NCI-H226 (cell line): Measurements from ENCODE around the gene NR1D1.

Source experiments
- DNase-seq: peaks from one replicate; pipeline ENCODE4 v3.0.0-alpha.2; 2015

The NR1D1 gene

DNA sequence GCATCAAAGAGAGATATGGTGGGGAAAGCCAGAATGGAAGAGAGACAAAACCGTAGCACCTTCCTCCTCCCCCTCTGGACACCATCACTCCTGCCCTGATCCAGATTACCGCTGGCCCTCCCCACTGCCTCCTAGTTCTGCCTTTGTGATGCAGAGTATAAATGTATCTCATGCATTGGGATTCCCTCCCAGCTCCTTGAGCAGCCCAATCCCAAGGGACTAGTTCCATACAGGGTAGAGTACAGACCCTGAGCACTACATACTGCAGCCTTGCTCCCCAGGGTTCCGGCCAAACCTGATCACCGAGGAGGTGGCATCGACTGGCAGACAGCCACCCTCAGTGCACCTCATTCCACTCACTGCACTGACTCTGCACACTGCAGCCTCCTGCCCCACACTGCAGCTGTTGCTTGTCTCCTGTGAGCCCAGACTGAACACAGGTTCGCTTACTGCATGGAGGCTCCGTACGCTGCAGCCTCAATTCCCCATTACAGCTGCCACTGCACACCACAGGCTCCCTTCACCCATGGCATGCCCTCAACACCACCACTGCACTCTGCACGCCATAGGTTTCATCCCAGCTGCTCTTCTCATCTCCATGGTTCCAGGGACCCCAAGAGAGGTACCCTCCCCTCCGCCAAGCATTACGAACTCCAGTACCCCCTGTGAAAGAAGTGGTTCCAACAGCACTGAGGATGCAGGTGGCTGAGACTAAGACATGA, 39.3 kb downstream of the NR1D1 start:
- no peak for DNase-seq

DNA sequence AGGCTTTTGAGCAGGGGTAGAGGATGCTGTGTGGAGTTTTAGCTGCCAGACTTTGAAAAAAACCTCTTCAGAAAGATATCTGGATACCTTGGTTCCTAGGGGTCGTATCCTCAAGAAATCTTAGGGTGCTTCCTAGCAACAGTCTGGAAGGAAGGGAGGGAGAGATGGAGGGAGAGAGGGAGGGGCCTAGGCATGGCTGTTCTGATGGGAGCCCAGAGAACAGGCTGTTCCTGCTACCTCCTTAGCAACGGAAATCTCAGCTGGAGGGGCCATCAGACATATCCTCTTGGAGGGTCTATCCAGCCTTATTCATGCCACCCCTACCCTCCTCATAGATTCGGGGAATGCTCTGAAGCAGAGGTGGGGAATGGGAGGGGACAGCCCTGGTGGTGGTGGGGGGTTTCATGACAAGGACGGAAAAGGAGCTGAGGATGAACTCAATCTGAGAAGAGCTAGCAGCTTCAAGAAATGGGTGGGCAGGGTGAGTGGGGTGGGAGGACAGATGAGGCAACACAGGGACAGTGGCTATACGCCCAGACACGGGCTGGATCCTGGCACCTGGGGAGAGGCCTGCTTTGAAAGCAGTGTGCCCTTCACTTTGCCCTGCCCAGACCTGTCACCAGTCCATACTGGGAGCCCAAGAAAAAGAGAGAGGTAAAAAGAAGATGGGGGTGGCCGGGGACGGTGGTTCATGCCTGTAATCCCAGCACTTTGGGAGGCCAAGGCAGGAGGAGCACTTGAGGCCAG, 40.5 kb downstream of the NR1D1 start:
- no peak for DNase-seq

DNA sequence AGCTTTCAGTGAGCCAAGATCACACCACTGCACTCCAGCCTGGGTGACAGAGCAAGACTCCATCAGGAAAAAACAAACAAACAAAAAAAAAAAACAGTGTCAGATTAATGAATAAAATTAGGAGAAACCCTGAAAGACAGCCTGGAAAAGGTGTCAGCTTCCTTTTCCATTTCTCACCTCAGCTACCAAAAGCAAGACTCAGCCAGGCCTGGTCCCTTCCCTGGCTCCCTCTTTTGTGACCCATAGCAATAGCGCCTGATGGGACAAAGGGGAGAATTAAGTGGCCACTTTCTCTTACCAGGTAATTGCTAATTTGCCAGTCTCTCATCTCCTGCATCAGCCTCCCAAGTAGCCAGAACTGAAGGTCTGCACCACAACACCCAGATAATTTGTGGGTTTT, 41.5 kb downstream of the NR1D1 start:
- DNase-seq = no peak

DNA sequence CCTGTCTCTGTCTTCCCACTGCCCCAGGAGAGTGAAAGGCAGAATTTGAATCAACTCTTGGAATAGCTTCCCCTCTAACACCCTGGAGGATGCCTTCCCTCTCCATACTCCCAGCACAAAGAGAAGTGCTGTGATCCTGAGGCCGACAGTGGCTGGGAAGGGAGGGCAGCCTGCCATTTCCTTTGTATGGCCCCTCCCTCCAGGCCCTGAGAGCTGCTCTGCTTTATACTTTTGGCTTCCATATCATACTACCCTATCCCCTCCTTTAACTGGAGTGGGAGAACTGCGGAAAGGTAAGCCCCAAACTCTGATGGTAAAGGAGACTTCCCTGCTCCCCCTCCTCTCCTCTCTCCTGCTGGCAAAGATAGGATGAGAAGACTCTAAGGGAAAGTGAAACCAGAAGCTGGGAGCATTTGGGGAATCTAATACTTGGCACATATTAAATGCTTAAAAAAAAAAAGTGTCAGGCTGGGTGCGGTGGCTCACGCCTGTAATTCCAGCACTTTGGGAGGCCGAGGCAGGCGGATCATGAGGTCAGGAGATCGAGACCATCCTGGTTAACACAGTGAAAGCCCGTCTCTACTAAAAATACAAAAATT, 42.1 kb downstream of the NR1D1 start:
- DNase-seq = no peak

DNA sequence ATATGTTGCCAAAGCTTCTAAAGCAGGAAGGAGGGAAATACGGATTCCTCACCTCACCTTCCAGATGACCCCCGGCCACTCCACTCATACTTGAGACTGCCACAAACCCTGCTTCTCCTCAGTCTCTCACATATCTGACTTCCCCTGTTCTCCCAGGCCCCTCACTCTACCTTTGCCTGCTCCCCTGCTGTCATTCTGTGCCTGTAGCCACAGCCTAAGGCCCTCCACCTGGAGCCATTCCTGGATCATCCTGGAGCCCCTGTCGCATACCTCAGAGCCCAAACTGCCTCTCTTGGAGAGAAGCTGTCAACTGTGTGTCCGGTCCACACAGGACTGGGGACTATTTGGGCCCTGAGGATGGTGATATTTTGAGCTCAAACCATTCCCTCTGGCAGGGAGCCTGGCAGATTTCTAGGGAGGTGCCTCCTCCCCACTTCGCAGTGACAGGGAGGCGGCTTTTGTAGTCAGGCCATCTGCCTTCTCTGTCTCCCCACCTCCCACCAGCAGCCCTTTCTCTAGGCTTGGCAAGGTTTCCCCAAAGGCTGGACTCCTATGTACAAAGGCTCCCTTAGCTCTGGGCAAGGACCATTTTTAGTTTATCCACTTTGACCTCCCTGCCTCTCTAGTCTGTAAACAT, 43.9 kb downstream of the NR1D1 start:
- no peak for DNase-seq
